Neural progenitor cell (in vitro differentiated cells): ENCODE measurements around the gene WWOX.

ENCODE experiments used
- CTCF ChIP-seq: fragments of 200-600 bp; sonication (generic); IDR thresholded peaks from 2 replicates; pipeline ENCODE4 v1.5.1; 2017; ENCODE audit warnings: antibody characterized with exemption, mild to moderate bottlenecking
- EZH2 ChIP-seq: fragments of 200-600 bp; sonication (generic); IDR thresholded peaks from 2 replicates; pipeline ENCODE4 v1.6.1; 2017; ENCODE audit warnings: antibody characterized with exemption, mild to moderate bottlenecking, moderate library complexity

- TF ChIP-seq CTCF (no peak), EZH2 (no peak)
These were observed 328.7 kb downstream of the WWOX start for GRCh38 chr16:78428193-78428592.
